ENCODE results near the gene SH3YL1. TPM values are rescaled to one million over a fixed set of nuclear protein-coding genes. Genes with fewer than 3 reads are reported as not detected.

Gene SH3YL1
- total RNA-seq, 3 donors from 2014 or later (not counting 1 experiment from before 2014, with no cell fraction given), result 28.3 to 42.2 (median 32.3) TPM

- DNase-seq (no peak), ATAC-seq (no peak)
- WGBS (ENCODE audit: insufficient coverage), result 93% methylated on average over 3 of the region's 5 CpGs
- Mint-ChIP-seq H3K4me1 (peaks cover 33 to 35% of the 10 kb centered on the region in 2 donors), H3K27ac (no peak overlapping the region), H3K27me3 (ENCODE audit: low read depth in 2 of 2) (peaks cover 6 to 7% of the 10 kb centered on the region in 2 donors), H3K36me3 (no peaks in the 10 kb centered on the region), H3K4me3 (no peak overlapping the region), H3K9me3 (no peaks in the 10 kb centered on the region)
- H3K4me1 ChIP-seq (ENCODE audit: control insufficient read depth, insufficient read depth, low read length), result peaks cover 15% of the 10 kb centered on the region
- no peak overlapping the region for H3K27ac ChIP-seq (ENCODE audit: low read length)
- no peaks in the 10 kb centered on the region for H3K9me3 ChIP-seq (ENCODE audit: control insufficient read depth, insufficient read depth, low read length)
- intact Hi-C loops (cut with micrococcal nuclease), result no loop called here
- no peaks in the 10 kb centered on the region for H3K27me3 ChIP-seq (ENCODE audit: control insufficient read depth, insufficient read depth, low read length)
- H3K36me3 ChIP-seq (ENCODE audit: control insufficient read depth, insufficient read depth, low read length), result no peaks in the 10 kb centered on the region
- no peak for TF ChIP-seq CTCF (IDR thresholded peaks at IDR 0.05)
- no peak overlapping the region for H3K4me3 ChIP-seq (ENCODE audit: low read length)
These were observed 52.2 kb downstream of the SH3YL1 start for GRCh38 chr2:211486-212184.

- no peak overlapping the region for H3K27ac ChIP-seq (ENCODE audit: low read length)
- H3K9me3 ChIP-seq (ENCODE audit: control insufficient read depth, insufficient read depth, low read length), result no peaks in the 10 kb centered on the region
- H3K36me3 ChIP-seq (ENCODE audit: control insufficient read depth, insufficient read depth, low read length), result no peaks in the 10 kb centered on the region
- H3K9me3 Mint-ChIP-seq, result no peaks in the 10 kb centered on the region
- WGBS (ENCODE audit: insufficient coverage), result 85% methylated on average over 4 of the region's 4 CpGs
- H3K4me1 Mint-ChIP-seq, result peaks cover 33 to 38% of the 10 kb centered on the region in 2 donors
- DNase-seq, result no peak
- H3K27me3 Mint-ChIP-seq (ENCODE audit: low read depth in 2 of 2), result peaks cover 6 to 7% of the 10 kb centered on the region in 2 donors
- intact Hi-C loops (cut with micrococcal nuclease), result no loop called here
- no peak overlapping the region for H3K4me3 ChIP-seq (ENCODE audit: low read length)
- no peak overlapping the region for H3K27ac Mint-ChIP-seq
- no peak overlapping the region for H3K4me3 Mint-ChIP-seq
- TF ChIP-seq CTCF (IDR thresholded peaks at IDR 0.05), result no peak
- H3K36me3 Mint-ChIP-seq, result no peaks in the 10 kb centered on the region
- no peaks in the 10 kb centered on the region for H3K27me3 ChIP-seq (ENCODE audit: control insufficient read depth, insufficient read depth, low read length)
- H3K4me1 ChIP-seq (ENCODE audit: control insufficient read depth, insufficient read depth, low read length), result peaks cover 16% of the 10 kb centered on the region
- ATAC-seq, result no peak
These were observed 53.2 kb downstream of the SH3YL1 start for GRCh38 chr2:210660-211059.

GRCh38 chr2:209470-209869 is 54.4 kb downstream of the SH3YL1 start:
- Mint-ChIP-seq H3K4me3 (no peak overlapping the region), H3K9me3 (no peaks in the 10 kb centered on the region), H3K27me3 (ENCODE audit: low read depth in 2 of 2) (peaks cover 7% of the 10 kb centered on the region in 2 donors), H3K36me3 (no peaks in the 10 kb centered on the region), H3K27ac (peak overlapping the region in 1 of 2 donors; percentile 32), H3K4me1 (peaks cover 33 to 39% of the 10 kb centered on the region in 2 donors)
- no peak for TF ChIP-seq CTCF (IDR thresholded peaks at IDR 0.05)
- peaks cover 16% of the 10 kb centered on the region for H3K4me1 ChIP-seq (ENCODE audit: control insufficient read depth, insufficient read depth, low read length)
- H3K36me3 ChIP-seq (ENCODE audit: control insufficient read depth, insufficient read depth, low read length), result no peaks in the 10 kb centered on the region
- DNase-seq (no peak), ATAC-seq (peak in 1 of 3 donors; percentile 55)
- no peak overlapping the region for H3K4me3 ChIP-seq (ENCODE audit: low read length)
- no peaks in the 10 kb centered on the region for H3K9me3 ChIP-seq (ENCODE audit: control insufficient read depth, insufficient read depth, low read length)
- H3K27ac ChIP-seq (ENCODE audit: low read length), result no peak overlapping the region
- no peaks in the 10 kb centered on the region for H3K27me3 ChIP-seq (ENCODE audit: control insufficient read depth, insufficient read depth, low read length)
- 21% methylated on average over 2 of the region's 2 CpGs for WGBS (ENCODE audit: insufficient coverage)
- intact Hi-C loops (cut with micrococcal nuclease), result no loop called here

GRCh38 chr2:208335-208734 is 55.5 kb downstream of the SH3YL1 start:
- no peak for ATAC-seq
- intact Hi-C loops (cut with micrococcal nuclease), result no loop called here
- no peak for DNase-seq
- Mint-ChIP-seq H3K4me3 (no peak overlapping the region), H3K27me3 (ENCODE audit: low read depth in 2 of 2) (peaks cover 7 to 11% of the 10 kb centered on the region in 2 donors), H3K4me1 (peaks cover 33 to 44% of the 10 kb centered on the region in 2 donors), H3K27ac (peak overlapping the region in 1 of 2 donors; percentile 75), H3K36me3 (no peaks in the 10 kb centered on the region), H3K9me3 (no peaks in the 10 kb centered on the region)
- Histone ChIP-seq H3K27me3 (ENCODE audit: control insufficient read depth, insufficient read depth, low read length) (no peaks in the 10 kb centered on the region), H3K4me3 (ENCODE audit: low read length) (no peak overlapping the region), H3K27ac (ENCODE audit: low read length) (no peak overlapping the region), H3K4me1 (ENCODE audit: control insufficient read depth, insufficient read depth, low read length) (peaks cover 16% of the 10 kb centered on the region), H3K36me3 (ENCODE audit: control insufficient read depth, insufficient read depth, low read length) (no peaks in the 10 kb centered on the region), H3K9me3 (ENCODE audit: control insufficient read depth, insufficient read depth, low read length) (no peaks in the 10 kb centered on the region)
- no peak for TF ChIP-seq CTCF (IDR thresholded peaks at IDR 0.05)
- WGBS (ENCODE audit: insufficient coverage), result 86% methylated on average over 1 of the region's 1 CpG
